ENCODE measurements around the gene FIG4.

DNA sequence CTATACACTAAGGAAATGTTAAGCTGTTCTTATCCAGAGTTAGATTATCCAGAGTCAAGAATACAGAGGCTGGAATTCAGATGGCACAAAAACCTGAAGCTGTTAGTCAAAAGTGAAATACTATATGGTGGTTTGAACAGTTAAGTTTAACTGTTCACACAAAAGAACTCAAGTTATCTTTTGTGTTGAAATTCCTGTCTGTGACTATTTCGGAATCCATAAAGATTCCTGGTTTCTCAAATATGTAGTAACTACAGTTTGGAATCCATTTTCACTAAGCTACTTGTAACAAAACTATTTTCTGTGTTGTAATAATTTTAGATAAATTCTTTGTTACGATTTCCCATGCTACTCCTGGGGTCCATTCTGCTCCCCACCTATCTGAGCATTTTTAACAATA is 24.5 kb downstream of the FIG4 start:
- no peak for TF ChIP-seq POLR2A (IDR thresholded peaks at IDR 0.05)
- TF ChIP-seq, protein P1, sequence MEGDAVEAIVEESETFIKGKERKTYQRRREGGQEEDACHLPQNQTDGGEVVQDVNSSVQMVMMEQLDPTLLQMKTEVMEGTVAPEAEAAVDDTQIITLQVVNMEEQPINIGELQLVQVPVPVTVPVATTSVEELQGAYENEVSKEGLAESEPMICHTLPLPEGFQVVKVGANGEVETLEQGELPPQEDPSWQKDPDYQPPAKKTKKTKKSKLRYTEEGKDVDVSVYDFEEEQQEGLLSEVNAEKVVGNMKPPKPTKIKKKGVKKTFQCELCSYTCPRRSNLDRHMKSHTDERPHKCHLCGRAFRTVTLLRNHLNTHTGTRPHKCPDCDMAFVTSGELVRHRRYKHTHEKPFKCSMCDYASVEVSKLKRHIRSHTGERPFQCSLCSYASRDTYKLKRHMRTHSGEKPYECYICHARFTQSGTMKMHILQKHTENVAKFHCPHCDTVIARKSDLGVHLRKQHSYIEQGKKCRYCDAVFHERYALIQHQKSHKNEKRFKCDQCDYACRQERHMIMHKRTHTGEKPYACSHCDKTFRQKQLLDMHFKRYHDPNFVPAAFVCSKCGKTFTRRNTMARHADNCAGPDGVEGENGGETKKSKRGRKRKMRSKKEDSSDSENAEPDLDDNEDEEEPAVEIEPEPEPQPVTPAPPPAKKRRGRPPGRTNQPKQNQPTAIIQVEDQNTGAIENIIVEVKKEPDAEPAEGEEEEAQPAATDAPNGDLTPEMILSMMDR (IDR thresholded peaks at IDR 0.05), result no peak
